HEK293 (cell line): Measurements from ENCODE around the gene EPHA2.
A peak's percentile ranks its signal among the peaks of the same experiment; 100 is the strongest.

Experiments used
- BCL11B ChIP-seq: fragments of 450-650 bp; formaldehyde crosslinking; IDR thresholded peaks from 2 replicates; pipeline ENCODE4 v1.5.1; 2016; ENCODE audit warnings: low read depth, missing biosample characterization, missing genetic modification characterization
- KLF16 ChIP-seq: fragments of 450-650 bp; formaldehyde crosslinking; IDR thresholded peaks from 2 replicates; pipeline ENCODE4 v1.5.1; 2017; ENCODE audit warnings: missing biosample characterization, missing genetic modification characterization
- KLF9 ChIP-seq: fragments of 450-650 bp; formaldehyde crosslinking; IDR thresholded peaks from 2 replicates; pipeline ENCODE4 v1.5.1; 2016; ENCODE audit warnings: missing biosample characterization, missing genetic modification characterization, low read depth
- SETDB1 ChIP-seq: IDR thresholded peaks from one replicate; pipeline ENCODE4 v1.6.1; 2017; ENCODE audit warnings: mild to moderate bottlenecking, low read length, moderate library complexity, mixed read lengths; ENCODE audit not compliant: insufficient read length
- SP2 ChIP-seq: fragments of 450-650 bp; formaldehyde crosslinking; IDR thresholded peaks from 2 replicates; pipeline ENCODE4 v1.5.1; 2016; ENCODE audit warnings: missing biosample characterization, missing genetic modification characterization
- YY2 ChIP-seq: fragments of 450-650 bp; formaldehyde crosslinking; IDR thresholded peaks from 2 replicates; pipeline ENCODE4 v1.5.1; 2016; ENCODE audit warnings: missing biosample characterization, missing genetic modification characterization
- ZBTB7A ChIP-seq: fragments of 450-650 bp; formaldehyde crosslinking; IDR thresholded peaks from 2 replicates; pipeline ENCODE4 v1.5.1; 2016; ENCODE audit warnings: low read depth, missing biosample characterization, missing genetic modification characterization
- ZFP3 ChIP-seq: fragments of 450-650 bp; formaldehyde crosslinking; IDR thresholded peaks from 2 replicates; pipeline ENCODE4 v1.5.1; 2016; ENCODE audit warnings: low read depth, missing biosample characterization, missing genetic modification characterization
- ZNF133 ChIP-seq: fragments of 450-650 bp; formaldehyde crosslinking; IDR thresholded peaks from 2 replicates; pipeline ENCODE4 v1.5.1; 2016; ENCODE audit warnings: missing biosample characterization, missing genetic modification characterization
- ZNF146 ChIP-seq: fragments of 450-650 bp; formaldehyde crosslinking; IDR thresholded peaks from 2 replicates; pipeline ENCODE4 v1.5.1; 2016; ENCODE audit warnings: missing biosample characterization, missing genetic modification characterization
- ZNF175 ChIP-seq: fragments of 450-650 bp; formaldehyde crosslinking; IDR thresholded peaks from 2 replicates; pipeline ENCODE4 v1.5.1; 2016; ENCODE audit warnings: missing biosample characterization, missing genetic modification characterization
- ZNF184 ChIP-seq: fragments of 450-650 bp; IDR thresholded peaks from 2 replicates; pipeline ENCODE4 v1.5.1; 2018; ENCODE audit warnings: missing biosample characterization, mild to moderate bottlenecking, missing genetic modification characterization
- ZNF221 ChIP-seq: fragments of 450-650 bp; formaldehyde crosslinking; IDR thresholded peaks from 2 replicates; pipeline ENCODE4 v1.5.1; 2017; ENCODE audit warnings: missing biosample characterization, missing genetic modification characterization, borderline replicate concordance
- ZNF26 ChIP-seq: fragments of 450-650 bp; formaldehyde crosslinking; IDR thresholded peaks from 2 replicates; pipeline ENCODE4 v1.5.1; 2016; ENCODE audit warnings: missing biosample characterization, missing genetic modification characterization
- ZNF37A ChIP-seq: fragments of 450-650 bp; IDR thresholded peaks from 2 replicates; pipeline ENCODE4 v1.5.1; 2018; ENCODE audit warnings: missing biosample characterization, missing genetic modification characterization
- ZNF394 ChIP-seq: fragments of 450-650 bp; formaldehyde crosslinking; IDR thresholded peaks from 2 replicates; pipeline ENCODE4 v1.5.1; 2016; ENCODE audit warnings: missing biosample characterization, missing genetic modification characterization, mild to moderate bottlenecking, moderate library complexity, borderline replicate concordance
- ZNF416 ChIP-seq: fragments of 450-650 bp; formaldehyde crosslinking; IDR thresholded peaks from 2 replicates; pipeline ENCODE4 v1.5.1; 2016; ENCODE audit warnings: missing biosample characterization, missing genetic modification characterization
- ZNF426 ChIP-seq: fragments of 450-650 bp; formaldehyde crosslinking; IDR thresholded peaks from 2 replicates; pipeline ENCODE4 v1.5.1; 2017; ENCODE audit warnings: missing biosample characterization, missing genetic modification characterization, mild to moderate bottlenecking, inconsistent platforms, moderate library complexity
- ZNF501 ChIP-seq: fragments of 450-650 bp; formaldehyde crosslinking; IDR thresholded peaks from 2 replicates; pipeline ENCODE4 v1.5.1; 2016; ENCODE audit warnings: missing biosample characterization, missing genetic modification characterization
- ZNF510 ChIP-seq: fragments of 450-650 bp; formaldehyde crosslinking; IDR thresholded peaks from 2 replicates; pipeline ENCODE4 v1.5.1; 2018; ENCODE audit warnings: mild to moderate bottlenecking, missing genetic modification characterization, missing biosample characterization; ENCODE audit not compliant: insufficient replicate concordance
- ZNF513 ChIP-seq: fragments of 450-650 bp; IDR thresholded peaks from 2 replicates; pipeline ENCODE4 v1.5.1; 2018; ENCODE audit warnings: missing biosample characterization, missing genetic modification characterization
- ZNF596 ChIP-seq: fragments of 450-650 bp; IDR thresholded peaks from 2 replicates; pipeline ENCODE4 v1.5.0; 2018; ENCODE audit warnings: missing biosample characterization, mild to moderate bottlenecking, missing genetic modification characterization, moderate library complexity
- ZNF624 ChIP-seq: fragments of 450-650 bp; formaldehyde crosslinking; IDR thresholded peaks from 2 replicates; pipeline ENCODE4 v1.5.1; 2017; ENCODE audit warnings: missing biosample characterization, missing genetic modification characterization
- ZNF639 ChIP-seq: fragments of 450-650 bp; formaldehyde crosslinking; IDR thresholded peaks from 2 replicates; pipeline ENCODE4 v1.5.1; 2016; ENCODE audit warnings: missing biosample characterization, missing genetic modification characterization
- ZNF654 ChIP-seq: fragments of 450-650 bp; formaldehyde crosslinking; IDR thresholded peaks from 2 replicates; pipeline ENCODE4 v1.5.1; 2016; ENCODE audit warnings: low read depth, missing biosample characterization, missing genetic modification characterization
- ZNF707 ChIP-seq: fragments of 450-650 bp; formaldehyde crosslinking; IDR thresholded peaks from 2 replicates; pipeline ENCODE4 v1.5.1; 2016; ENCODE audit warnings: missing biosample characterization, missing genetic modification characterization
- ZNF792 ChIP-seq: fragments of 450-650 bp; formaldehyde crosslinking; IDR thresholded peaks from 2 replicates; pipeline ENCODE4 v1.5.1; 2016; ENCODE audit warnings: missing biosample characterization, missing genetic modification characterization
- TF ChIP-seq, protein P1 (sequence below): fragments of 450-650 bp; formaldehyde crosslinking; IDR thresholded peaks from 2 replicates; pipeline ENCODE4 v1.5.1; 2016; ENCODE audit warnings: missing biosample characterization, missing genetic modification characterization
- TF ChIP-seq, protein P2 (sequence below): fragments of 450-650 bp; formaldehyde crosslinking; IDR thresholded peaks from 2 replicates; pipeline ENCODE4 v1.5.1; 2016; ENCODE audit warnings: missing biosample characterization, missing genetic modification characterization
- TF ChIP-seq, protein P3 (sequence below): fragments of 450-650 bp; formaldehyde crosslinking; IDR thresholded peaks from 2 replicates; pipeline ENCODE4 v1.5.1; 2016; ENCODE audit warnings: missing biosample characterization, missing genetic modification characterization

EPHA2 gene

GRCh38 chr1:16151196-16151994, 4.5 kb downstream of the EPHA2 start (continued):
- TF ChIP-seq, protein P1, sequence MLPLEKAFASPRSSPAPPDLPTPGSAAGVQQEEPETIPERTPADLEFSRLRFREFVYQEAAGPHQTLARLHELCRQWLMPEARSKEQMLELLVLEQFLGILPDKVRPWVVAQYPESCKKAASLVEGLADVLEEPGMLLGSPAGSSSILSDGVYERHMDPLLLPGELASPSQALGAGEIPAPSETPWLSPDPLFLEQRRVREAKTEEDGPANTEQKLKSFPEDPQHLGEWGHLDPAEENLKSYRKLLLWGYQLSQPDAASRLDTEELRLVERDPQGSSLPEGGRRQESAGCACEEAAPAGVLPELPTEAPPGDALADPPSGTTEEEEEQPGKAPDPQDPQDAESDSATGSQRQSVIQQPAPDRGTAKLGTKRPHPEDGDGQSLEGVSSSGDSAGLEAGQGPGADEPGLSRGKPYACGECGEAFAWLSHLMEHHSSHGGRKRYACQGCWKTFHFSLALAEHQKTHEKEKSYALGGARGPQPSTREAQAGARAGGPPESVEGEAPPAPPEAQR (tag by site-specific recombination), result no peak
- TF ChIP-seq ZNF624, result no peak
- no peak for TF ChIP-seq ZNF394
- TF ChIP-seq ZBTB7A, result no peak
- TF ChIP-seq ZNF513 (tag by site-specific recombination), result no peak
- no peak for TF ChIP-seq ZNF426
- TF ChIP-seq ZNF510, result no peak
- TF ChIP-seq, protein P2, sequence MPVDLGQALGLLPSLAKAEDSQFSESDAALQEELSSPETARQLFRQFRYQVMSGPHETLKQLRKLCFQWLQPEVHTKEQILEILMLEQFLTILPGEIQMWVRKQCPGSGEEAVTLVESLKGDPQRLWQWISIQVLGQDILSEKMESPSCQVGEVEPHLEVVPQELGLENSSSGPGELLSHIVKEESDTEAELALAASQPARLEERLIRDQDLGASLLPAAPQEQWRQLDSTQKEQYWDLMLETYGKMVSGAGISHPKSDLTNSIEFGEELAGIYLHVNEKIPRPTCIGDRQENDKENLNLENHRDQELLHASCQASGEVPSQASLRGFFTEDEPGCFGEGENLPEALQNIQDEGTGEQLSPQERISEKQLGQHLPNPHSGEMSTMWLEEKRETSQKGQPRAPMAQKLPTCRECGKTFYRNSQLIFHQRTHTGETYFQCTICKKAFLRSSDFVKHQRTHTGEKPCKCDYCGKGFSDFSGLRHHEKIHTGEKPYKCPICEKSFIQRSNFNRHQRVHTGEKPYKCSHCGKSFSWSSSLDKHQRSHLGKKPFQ (tag by site-specific recombination), result peak; percentile 95
- no peak for TF ChIP-seq ZNF654 (tag by site-specific recombination)
- TF ChIP-seq ZNF146 (tag by site-specific recombination), result no peak
- no peak for TF ChIP-seq ZNF639 (tag by site-specific recombination)
- TF ChIP-seq ZNF26 (tag by site-specific recombination), result no peak
- TF ChIP-seq SP2 (tag by site-specific recombination), result no peak
- TF ChIP-seq ZNF416 (tag by site-specific recombination), result no peak
- no peak for TF ChIP-seq ZNF221 (tag by site-specific recombination)
- TF ChIP-seq, protein P3, sequence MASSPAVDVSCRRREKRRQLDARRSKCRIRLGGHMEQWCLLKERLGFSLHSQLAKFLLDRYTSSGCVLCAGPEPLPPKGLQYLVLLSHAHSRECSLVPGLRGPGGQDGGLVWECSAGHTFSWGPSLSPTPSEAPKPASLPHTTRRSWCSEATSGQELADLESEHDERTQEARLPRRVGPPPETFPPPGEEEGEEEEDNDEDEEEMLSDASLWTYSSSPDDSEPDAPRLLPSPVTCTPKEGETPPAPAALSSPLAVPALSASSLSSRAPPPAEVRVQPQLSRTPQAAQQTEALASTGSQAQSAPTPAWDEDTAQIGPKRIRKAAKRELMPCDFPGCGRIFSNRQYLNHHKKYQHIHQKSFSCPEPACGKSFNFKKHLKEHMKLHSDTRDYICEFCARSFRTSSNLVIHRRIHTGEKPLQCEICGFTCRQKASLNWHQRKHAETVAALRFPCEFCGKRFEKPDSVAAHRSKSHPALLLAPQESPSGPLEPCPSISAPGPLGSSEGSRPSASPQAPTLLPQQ (tag by site-specific recombination), result no peak; the same call in 1 of the 2 replicates
- no peak for TF ChIP-seq BCL11B (tag by site-specific recombination)
- no peak for TF ChIP-seq KLF9 (tag by site-specific recombination)
- TF ChIP-seq KLF16, result no peak
- TF ChIP-seq ZNF184 (tag by site-specific recombination), result no peak
- no peak for TF ChIP-seq ZNF792 (tag by site-specific recombination)
- no peak for TF ChIP-seq YY2 (tag by site-specific recombination)
- TF ChIP-seq ZFP3 (tag by site-specific recombination), result no peak
- no peak for TF ChIP-seq ZNF596 (tag by site-specific recombination)
- TF ChIP-seq ZNF501 (tag by site-specific recombination), result no peak
- no peak for TF ChIP-seq SETDB1
- TF ChIP-seq ZNF175, result no peak
- TF ChIP-seq ZNF133, result no peak
- no peak for TF ChIP-seq ZNF707 (tag by site-specific recombination)
- TF ChIP-seq ZNF37A (tag by site-specific recombination), result no peak
